ENCODE data around the gene EIF4B. TPM values are rescaled to one million over a fixed set of nuclear protein-coding genes. Genes with fewer than 3 reads are reported as not detected.

EIF4B gene
- total and polyA plus RNA-seq, 2 of the 8 experiments (the other 6 are each of a cell fraction or from before 2014, with no cell fraction given): 269 to 816 TPM

DNA sequence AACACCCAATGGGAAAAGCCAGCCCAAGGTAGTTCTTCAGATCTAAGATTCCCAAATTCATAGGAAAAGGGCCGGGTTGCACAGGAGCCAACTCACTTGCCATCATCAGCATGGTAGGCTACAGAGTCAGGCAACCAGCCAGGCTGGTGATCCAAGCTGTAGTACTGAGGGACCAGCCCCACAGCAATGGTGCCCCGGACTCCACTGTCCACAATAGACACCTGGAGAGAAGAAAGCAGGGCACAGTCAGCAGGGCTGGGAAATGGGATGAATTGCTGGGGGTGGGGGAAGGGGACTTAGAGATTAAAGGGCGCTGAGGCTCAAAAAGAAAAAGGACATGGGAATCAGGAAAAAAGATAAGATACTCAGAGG is 68.7 kb downstream of the EIF4B start:
- POLR2A ChIA-PET (ENCODE audit: partially characterized antibody): interaction anchor here (2.7 kb wide), 1 partner anchor 21 kb away, joined by 7 read pairs; no protein-coding TSS in a partner anchor
- Histone ChIP-seq H3K4me2 (ENCODE audit: insufficient read depth in 1 of 2, low read depth in 2 of 2, low read length in 2 of 2) (no peak overlapping the region), H3K18ac (ENCODE audit: extremely low read depth, low read length) (no peak overlapping the region), H2AFZ (ENCODE audit: low read length) (no peak overlapping the region), H3K14ac (ENCODE audit: insufficient read length) (no peak overlapping the region), H2BK120ac (replicated peaks; ENCODE audit: low read depth, low read length) (no peak overlapping the region), H3K56ac (replicated peaks; ENCODE audit: insufficient read length, low read depth, low read length) (no peak overlapping the region), H3K27ac (ENCODE audit: low read depth, low read length) (no peak overlapping the region), H4K91ac (replicated peaks; ENCODE audit: insufficient read length, low read length) (no peak overlapping the region), H2BK5ac (ENCODE audit: low read depth, low read length) (no peak overlapping the region), H4K5ac (ENCODE audit: insufficient read length, low read depth, low read length) (no peak overlapping the region), H2BK20ac (ENCODE audit: low read length) (no peak overlapping the region), H3K9ac (replicated peaks in 1 of 4; ENCODE audit: extremely low read depth in 1 of 4, low read depth in 3 of 4, low read length in 3 of 4) (no peak overlapping the region), H3K79me1 (ENCODE audit: low read depth, low read length) (no peaks in the 10 kb centered on the region), H3K36me3 (ENCODE audit: control insufficient read depth in 2 of 4, insufficient read depth in 4 of 4, low read length in 3 of 4) (peaks cover 0 to 4% (median 2%) of the 10 kb centered on the region in 4 experiments; a peak in 2 of 8 replicates), H3K4me3 (ENCODE audit: extremely low read depth in 1 of 4, insufficient read depth in 2 of 4, low read depth in 3 of 4, low read length in 4 of 4) (no peak overlapping the region), H2BK12ac (ENCODE audit: low read depth, low read length) (no peak overlapping the region), H3K27me3 (replicated peaks in 1 of 4; ENCODE audit: control insufficient read depth in 3 of 4, extremely low read depth in 1 of 4, insufficient read depth in 3 of 4, low read length in 3 of 4) (peaks cover 0 to 2% (median 0%) of the 10 kb centered on the region in 4 experiments; a peak in 1 of 7 replicates), H3K23me2 (ENCODE audit: low read depth, low read length) (peaks cover 10% of the 10 kb centered on the region; the same call in 1 of the 2 replicates), H4K8ac (ENCODE audit: extremely low read depth, insufficient read depth, low read length) (no peak overlapping the region), H3K4me1 (replicated peaks in 1 of 4; ENCODE audit: control insufficient read depth in 3 of 4, insufficient read depth in 4 of 4, low read length in 3 of 4) (peaks cover 2 to 12% (median 3%) of the 10 kb centered on the region in 4 experiments; a peak in 5 of 7 replicates), H4K20me1 (replicated peaks in 1 of 2; ENCODE audit: control insufficient read depth in 1 of 2, insufficient read depth in 2 of 2, low read length in 2 of 2) (peaks cover 2 to 4% of the 10 kb centered on the region in 2 experiments), H2AK5ac (ENCODE audit: low read depth, low read length) (no peak overlapping the region), H3K79me2 (ENCODE audit: control insufficient read depth in 1 of 2, insufficient read depth in 2 of 2, low read length in 2 of 2) (no peaks in the 10 kb centered on the region), H3K9me3 (ENCODE audit: insufficient read depth in 2 of 2, low read depth in 1 of 2, low read length in 1 of 2) (no peaks in the 10 kb centered on the region), H2BK15ac (ENCODE audit: low read length) (no peak overlapping the region), H3K23ac (ENCODE audit: insufficient read length) (no peak overlapping the region), H3K4ac (replicated peaks; ENCODE audit: insufficient read length, low read depth, low read length) (no peak overlapping the region)
- FAIRE-seq: no peak
- CTCF ChIA-PET (ENCODE audit: partially characterized antibody): interaction anchor here (1.6 to 22.4 kb wide), 3 partner anchors 9 to 122 kb away, joined by 9 to 531 read pairs (median 240); partner anchors contain the start of genes IGFBP6 and SOAT2
- no peak for DNase-seq (ENCODE audit: low read depth in 1 of 2, low spot score in 2 of 2)
- 74% methylated on average over 3 of the region's 3 CpGs; no CpG with 5 or more reads in 1 of the 2 experiments for WGBS, 2 experiments (ENCODE audit: extremely low coverage in 1 of 2, insufficient coverage in 1 of 2, insufficient read length in 1 of 2, insufficient replicate concordance in 2 of 2, low coverage in 1 of 2, low lambda C conversion rate in 2 of 2, missing lambda C conversion rate in 1 of 2)
- TF ChIP-seq PHF8 (conservative IDR thresholded peaks at IDR 0.05; ENCODE audit: low read depth, low read length): no peak
- TF ChIP-seq POU5F1 (IDR thresholded peaks at IDR 0.05; ENCODE audit: low read depth, low read length): no peak
